Measurements from ENCODE around the gene RAI2. TPM values are rescaled to one million over a fixed set of nuclear protein-coding genes. Genes with fewer than 3 reads are reported as not detected.

The RAI2 gene
- total and polyA plus RNA-seq, 2 donors from 2014 or later = 18.3 to 43.1 TPM

DNA sequence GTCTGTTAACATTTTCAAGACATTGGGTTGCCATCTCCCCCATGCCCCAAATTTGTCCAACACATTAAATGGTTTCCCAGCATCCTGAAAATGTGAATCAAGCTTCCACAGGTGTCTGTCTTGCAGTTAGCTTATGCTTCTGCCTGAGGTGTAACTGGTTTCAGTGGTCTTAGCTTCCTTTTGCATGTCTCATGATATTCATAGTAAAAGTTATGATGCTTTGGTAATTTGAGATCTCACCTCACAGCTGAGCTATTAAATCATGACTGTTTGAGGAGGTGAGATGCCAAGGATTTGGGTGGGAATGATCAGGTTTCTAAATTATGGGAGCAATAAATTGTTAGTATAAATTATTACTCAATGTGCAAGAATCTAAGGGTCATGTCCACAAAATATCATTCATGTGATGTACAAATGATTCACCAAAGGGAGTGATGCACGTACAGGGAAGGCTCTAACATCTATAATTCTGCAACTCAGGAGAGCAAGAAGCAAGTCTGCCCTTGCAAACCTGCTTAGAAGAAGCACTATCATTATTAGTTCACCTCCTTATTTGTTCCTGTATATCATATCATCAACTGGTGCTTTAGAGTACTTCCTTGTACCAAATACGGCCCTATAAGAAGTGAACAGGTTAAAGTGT is 17.1 kb upstream of the RAI2 start:
- no peaks in the 10 kb centered on the region for H3K36me3 ChIP-seq (ENCODE audit: control insufficient read depth in 2 of 3, insufficient read depth in 3 of 3, low read length in 3 of 3)
- DNase-seq (no peak), FAIRE-seq (no peak)
- H3K27me3 ChIP-seq (ENCODE audit: control insufficient read depth, insufficient read depth, low read length) = peaks cover 2% of the 10 kb centered on the region
- TF ChIP-seq, protein P1, sequence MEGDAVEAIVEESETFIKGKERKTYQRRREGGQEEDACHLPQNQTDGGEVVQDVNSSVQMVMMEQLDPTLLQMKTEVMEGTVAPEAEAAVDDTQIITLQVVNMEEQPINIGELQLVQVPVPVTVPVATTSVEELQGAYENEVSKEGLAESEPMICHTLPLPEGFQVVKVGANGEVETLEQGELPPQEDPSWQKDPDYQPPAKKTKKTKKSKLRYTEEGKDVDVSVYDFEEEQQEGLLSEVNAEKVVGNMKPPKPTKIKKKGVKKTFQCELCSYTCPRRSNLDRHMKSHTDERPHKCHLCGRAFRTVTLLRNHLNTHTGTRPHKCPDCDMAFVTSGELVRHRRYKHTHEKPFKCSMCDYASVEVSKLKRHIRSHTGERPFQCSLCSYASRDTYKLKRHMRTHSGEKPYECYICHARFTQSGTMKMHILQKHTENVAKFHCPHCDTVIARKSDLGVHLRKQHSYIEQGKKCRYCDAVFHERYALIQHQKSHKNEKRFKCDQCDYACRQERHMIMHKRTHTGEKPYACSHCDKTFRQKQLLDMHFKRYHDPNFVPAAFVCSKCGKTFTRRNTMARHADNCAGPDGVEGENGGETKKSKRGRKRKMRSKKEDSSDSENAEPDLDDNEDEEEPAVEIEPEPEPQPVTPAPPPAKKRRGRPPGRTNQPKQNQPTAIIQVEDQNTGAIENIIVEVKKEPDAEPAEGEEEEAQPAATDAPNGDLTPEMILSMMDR (IDR thresholded peaks at IDR 0.05; ENCODE audit: borderline replicate concordance, extremely low read depth, insufficient read depth) = no peak
- H3K27ac ChIP-seq (ENCODE audit: low read depth in 2 of 2, low read length in 2 of 2) = no peak overlapping the region
- H3K9ac ChIP-seq (ENCODE audit: low read length in 3 of 3) = no peak overlapping the region
- no peak overlapping the region for H3K4me3 ChIP-seq (ENCODE audit: low read length in 3 of 3)
- intact Hi-C loops (cut with DNase I) = no loop called here
- no peaks in the 10 kb centered on the region for H3K9me3 ChIP-seq (ENCODE audit: control insufficient read depth in 2 of 3, insufficient read depth in 1 of 3, low read length in 3 of 3)
- no peaks in the 10 kb centered on the region for H3K4me1 ChIP-seq (ENCODE audit: control insufficient read depth in 2 of 3, insufficient read depth in 2 of 3, low read depth in 1 of 3, low read length in 3 of 3)

DNA sequence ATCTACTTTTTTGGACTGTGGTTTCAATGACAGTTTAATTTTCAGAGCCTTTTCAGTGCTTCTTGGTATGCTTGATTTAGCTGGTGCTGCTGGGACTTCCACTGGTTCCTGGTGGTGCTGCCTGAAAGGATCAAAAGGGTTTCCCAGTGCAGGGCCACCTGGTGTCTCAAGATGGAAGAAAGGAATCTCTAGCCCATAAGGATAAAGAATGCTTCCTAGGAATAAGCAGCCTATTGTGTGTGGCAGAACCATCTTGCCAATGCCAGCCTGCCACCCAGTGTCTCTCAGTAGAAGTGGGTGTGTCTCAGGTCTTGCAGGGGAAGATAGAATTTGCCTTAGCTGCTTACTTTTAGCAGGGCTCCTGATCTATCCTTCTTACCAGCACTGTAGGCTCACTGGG is 15.0 kb upstream of the RAI2 start:
- Histone ChIP-seq H3K4me3 (ENCODE audit: low read length in 3 of 3) (no peak overlapping the region), H3K36me3 (ENCODE audit: control insufficient read depth in 2 of 3, insufficient read depth in 3 of 3, low read length in 3 of 3) (no peaks in the 10 kb centered on the region), H3K27ac (ENCODE audit: low read depth in 2 of 2, low read length in 2 of 2) (no peak overlapping the region), H3K27me3 (ENCODE audit: control insufficient read depth, insufficient read depth, low read length) (no peaks in the 10 kb centered on the region), H3K9me3 (ENCODE audit: control insufficient read depth in 2 of 3, insufficient read depth in 1 of 3, low read length in 3 of 3) (no peaks in the 10 kb centered on the region), H3K4me1 (ENCODE audit: control insufficient read depth in 2 of 3, insufficient read depth in 2 of 3, low read depth in 1 of 3, low read length in 3 of 3) (no peaks in the 10 kb centered on the region), H3K9ac (ENCODE audit: low read length in 3 of 3) (no peak overlapping the region)
- TF ChIP-seq, protein P1 (IDR thresholded peaks at IDR 0.05; ENCODE audit: borderline replicate concordance, extremely low read depth, insufficient read depth) = no peak
- intact Hi-C loops (cut with DNase I) = no loop called here
- DNase-seq (no peak), FAIRE-seq (no peak)

DNA sequence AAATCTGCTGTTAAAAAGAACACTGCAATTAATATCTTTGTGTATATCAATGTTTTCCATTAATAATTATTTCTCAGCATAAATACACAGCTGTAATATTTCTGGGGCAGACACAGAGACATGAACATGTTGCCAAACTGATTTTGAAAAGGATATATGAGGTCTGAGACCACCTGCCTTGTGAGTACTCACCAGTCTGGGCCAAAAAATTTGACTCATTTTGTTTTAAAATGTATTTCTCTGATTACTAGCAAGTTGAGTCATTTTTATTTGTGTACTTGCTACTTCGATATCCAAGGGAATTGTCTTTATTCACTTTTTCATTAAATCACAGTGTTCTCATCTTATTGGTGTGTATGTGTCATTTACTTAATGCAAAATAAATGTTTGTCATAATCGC is 8.5 kb upstream of the RAI2 start:
- FAIRE-seq = no peak
- H3K4me3 ChIP-seq (ENCODE audit: low read length in 3 of 3) = no peak overlapping the region
- no peaks in the 10 kb centered on the region for H3K27me3 ChIP-seq (ENCODE audit: control insufficient read depth, insufficient read depth, low read length)
- DNase-seq = no peak
- H3K4me1 ChIP-seq (ENCODE audit: control insufficient read depth in 2 of 3, insufficient read depth in 2 of 3, low read depth in 1 of 3, low read length in 3 of 3) = no peaks in the 10 kb centered on the region
- H3K27ac ChIP-seq (ENCODE audit: low read depth in 2 of 2, low read length in 2 of 2) = no peak overlapping the region
- no peaks in the 10 kb centered on the region for H3K9me3 ChIP-seq (ENCODE audit: control insufficient read depth in 2 of 3, insufficient read depth in 1 of 3, low read length in 3 of 3)
- H3K9ac ChIP-seq (ENCODE audit: low read length in 3 of 3) = no peak overlapping the region
- no peaks in the 10 kb centered on the region for H3K36me3 ChIP-seq (ENCODE audit: control insufficient read depth in 2 of 3, insufficient read depth in 3 of 3, low read length in 3 of 3)
- intact Hi-C loops (cut with DNase I) = no loop called here
- TF ChIP-seq, protein P1 (IDR thresholded peaks at IDR 0.05; ENCODE audit: borderline replicate concordance, extremely low read depth, insufficient read depth) = no peak
